H1 (cell line): ENCODE results near the gene CWC25. TPM values are rescaled to one million over a fixed set of nuclear protein-coding genes. Genes with fewer than 3 reads are reported as not detected.

Source experiments
- CTCF ChIA-PET: fragments of 300-600 bp; sonication (Branson Sonifier 250); formaldehyde crosslinking; loops from one replicate; lab custom pipeline; 2021; ENCODE audit not compliant: partially characterized antibody; lab: Charles Lee
- POLR2A ChIA-PET: fragments of 300-600 bp; sonication (Branson Sonifier 250); formaldehyde crosslinking; loops from one replicate; lab custom pipeline; 2021; ENCODE audit warnings: inconsistent platforms; ENCODE audit not compliant: partially characterized antibody; lab: Charles Lee
- DNase-seq, 2 experiments: peaks; one replicate each; pipeline versions ENCODE4 v3.0.0 to v3.0.0-alpha.2; 2010 to 2022; ENCODE audit warnings: low spot score in 2 of 2, low read depth in 1 of 2, mixed read lengths in 1 of 2
- FAIRE-seq: peaks from 2 replicates; lab custom pipeline; 2011; peaks lifted over from hg19 to GRCh38; lab: Jason Lieb, UNC
- H2AFZ ChIP-seq: 2 replicates; pipeline ENCODE4 v1.8.1; 2012; ENCODE audit warnings: low read length, inconsistent platforms
- H2AK5ac ChIP-seq: 2 replicates; pipeline ENCODE4 v1.6.1; 2013; ENCODE audit warnings: low read depth, low read length
- H2BK120ac ChIP-seq: replicated peaks from 2 replicates; pipeline ENCODE3; 2013; ENCODE audit warnings: low read depth, low read length, inconsistent platforms
- H2BK12ac ChIP-seq: 2 replicates; pipeline ENCODE4 v1.6.1; 2013; ENCODE audit warnings: low read depth, low read length
- H2BK15ac ChIP-seq: 2 replicates; pipeline ENCODE4 v1.6.1; 2013; ENCODE audit warnings: low read length
- H2BK20ac ChIP-seq: 2 replicates; pipeline ENCODE4 v1.6.1; 2013; ENCODE audit warnings: low read length
- H2BK5ac ChIP-seq: 2 replicates; pipeline ENCODE4 v1.6.1; 2013; ENCODE audit warnings: low read depth, low read length
- H3K14ac ChIP-seq: 2 replicates; pipeline ENCODE4 v1.6.1; 2013; ENCODE audit warnings: inconsistent platforms; ENCODE audit not compliant: insufficient read length
- H3K18ac ChIP-seq: 2 replicates; pipeline ENCODE4 v1.6.1; 2013; ENCODE audit warnings: low read length; ENCODE audit errors: extremely low read depth
- H3K23ac ChIP-seq: 2 replicates; pipeline ENCODE4 v1.6.1; 2013; ENCODE audit warnings: inconsistent platforms; ENCODE audit not compliant: insufficient read length
- H3K23me2 ChIP-seq: 2 replicates; pipeline ENCODE4 v1.6.1; 2013; ENCODE audit warnings: low read depth, low read length
- H3K27ac ChIP-seq: 2 replicates; pipeline ENCODE4 v1.6.1; 2011; ENCODE audit warnings: low read depth, low read length, inconsistent platforms
- H3K27me3 ChIP-seq, 4 experiments: replicated peaks in 1 of 4; 1 replicate in 1 of 4; 2 replicates in 3 of 4; pipeline versions ENCODE4 v1.6.1 to v1.8.1; 2011 to 2013; ENCODE audit warnings: low read length in 3 of 4, mild to moderate bottlenecking in 3 of 4, inconsistent platforms in 2 of 4, mixed read lengths in 2 of 4, moderate library complexity in 1 of 4; ENCODE audit not compliant: control insufficient read depth in 3 of 4, insufficient read depth in 3 of 4; ENCODE audit errors: extremely low read depth in 1 of 4
- H3K36me3 ChIP-seq, 4 experiments: 2 replicates each; pipeline versions ENCODE4 v1.6.1 to v1.8.1; 2011 to 2013; ENCODE audit warnings: mild to moderate bottlenecking in 4 of 4, low read length in 3 of 4, moderate library complexity in 2 of 4, control low read depth in 1 of 4, inconsistent platforms in 1 of 4; ENCODE audit not compliant: insufficient read depth in 4 of 4, control insufficient read depth in 2 of 4
- H3K4ac ChIP-seq: replicated peaks from 2 replicates; pipeline ENCODE3; 2013; ENCODE audit warnings: low read length, low read depth, mixed read lengths, inconsistent platforms; ENCODE audit not compliant: insufficient read length
- H3K4me1 ChIP-seq, 4 experiments: replicated peaks in 1 of 4; 1 replicate in 1 of 4; 2 replicates in 3 of 4; pipeline versions ENCODE4 v1.6.1 to v1.8.1; 2011 to 2013; ENCODE audit warnings: low read length in 3 of 4, inconsistent platforms in 2 of 4, mixed read lengths in 1 of 4; ENCODE audit not compliant: insufficient read depth in 4 of 4, control insufficient read depth in 3 of 4
- H3K4me2 ChIP-seq, 2 experiments: 2 replicates each; pipeline versions ENCODE4 v1.6.1 to v1.8.1; 2011 to 2013; ENCODE audit warnings: low read depth in 2 of 2, low read length in 2 of 2, control low read depth in 1 of 2, inconsistent platforms in 1 of 2, mild to moderate bottlenecking in 1 of 2; ENCODE audit not compliant: insufficient read depth in 1 of 2
- H3K4me3 ChIP-seq, 4 experiments: fragments of 200-600, 300-600 bp in 1 of 4; sonication (generic), shearing (Covaris generic), sonication (Bioruptor Twin) in 1 of 4; 2 replicates each; pipeline versions ENCODE4 v1.5.1 to v1.8.1; 2011 to 2016; ENCODE audit warnings: low read length in 4 of 4, low read depth in 3 of 4, control low read depth in 2 of 4, inconsistent platforms in 2 of 4, mild to moderate bottlenecking in 2 of 4, mixed read lengths in 1 of 4, moderate library complexity in 1 of 4; ENCODE audit not compliant: insufficient read depth in 2 of 4; ENCODE audit errors: extremely low read depth in 1 of 4
- H3K56ac ChIP-seq: replicated peaks from 2 replicates; pipeline ENCODE3; 2013; ENCODE audit warnings: low read depth, mild to moderate bottlenecking, mixed read lengths, low read length, inconsistent platforms; ENCODE audit not compliant: insufficient read length
- H3K79me1 ChIP-seq: 2 replicates; pipeline ENCODE4 v1.6.1; 2013; ENCODE audit warnings: low read depth, low read length, control low read depth
- H3K79me2 ChIP-seq, 2 experiments: 2 replicates each; pipeline versions ENCODE4 v1.6.1 to v1.8.1; 2012 to 2013; ENCODE audit warnings: low read length in 2 of 2, mild to moderate bottlenecking in 2 of 2, inconsistent platforms in 1 of 2; ENCODE audit not compliant: insufficient read depth in 2 of 2, control insufficient read depth in 1 of 2
- H3K9ac ChIP-seq, 4 experiments: replicated peaks in 1 of 4; 1 replicate in 1 of 4; 2 replicates in 3 of 4; pipeline versions ENCODE4 v1.6.1 to v1.8.1; 2011 to 2013; ENCODE audit warnings: low read depth in 3 of 4, low read length in 3 of 4, control low read depth in 2 of 4, mild to moderate bottlenecking in 2 of 4, moderate library complexity in 2 of 4, inconsistent platforms in 1 of 4; ENCODE audit errors: extremely low read depth in 1 of 4
- H3K9me3 ChIP-seq, 2 experiments: 2 replicates each; pipeline versions ENCODE4 v1.6.1 to v1.8.1; 2012 to 2013; ENCODE audit warnings: mild to moderate bottlenecking in 2 of 2, moderate library complexity in 2 of 2, control low read depth in 1 of 2, inconsistent platforms in 1 of 2, low read depth in 1 of 2, low read length in 1 of 2, mixed read lengths in 1 of 2; ENCODE audit not compliant: insufficient read depth in 2 of 2
- H4K20me1 ChIP-seq, 2 experiments: replicated peaks in 1 of 2; 2 replicates each; pipeline versions ENCODE3 to v1.8.1; 2011 to 2013; ENCODE audit warnings: inconsistent platforms in 2 of 2, low read length in 2 of 2, mild to moderate bottlenecking in 1 of 2; ENCODE audit not compliant: insufficient read depth in 2 of 2, control insufficient read depth in 1 of 2
- H4K5ac ChIP-seq: 2 replicates; pipeline ENCODE4 v1.6.1; 2013; ENCODE audit warnings: low read length, low read depth, mixed read lengths, inconsistent platforms; ENCODE audit not compliant: insufficient read length
- H4K8ac ChIP-seq: 2 replicates; pipeline ENCODE4 v1.8.0; 2013; ENCODE audit warnings: mild to moderate bottlenecking, moderate library complexity, low read length, inconsistent platforms; ENCODE audit not compliant: insufficient read depth; ENCODE audit errors: extremely low read depth
- H4K91ac ChIP-seq: replicated peaks from 2 replicates; pipeline ENCODE3; 2013; ENCODE audit warnings: low read length, mixed read lengths, inconsistent platforms; ENCODE audit not compliant: insufficient read length
- BCL11A ChIP-seq, 2 experiments: IDR thresholded peaks; one replicate each; pipeline ENCODE4 v1.6.1; 2011; ENCODE audit warnings: low read depth in 2 of 2, low read length in 2 of 2, mild to moderate bottlenecking in 2 of 2
- CHD1 ChIP-seq: IDR thresholded peaks from 2 replicates; pipeline ENCODE4 v1.6.1; 2012; ENCODE audit warnings: low read depth, low read length, improper control_type of control experiment
- EZH2 ChIP-seq: fragments of 200-600 bp; sonication (generic); IDR thresholded peaks from 2 replicates; pipeline ENCODE4 v1.7.1; 2012; ENCODE audit warnings: low read depth, mild to moderate bottlenecking, moderate library complexity, low read length, inconsistent platforms; ENCODE audit not compliant: severe bottlenecking
- GABPA ChIP-seq: IDR thresholded peaks from 2 replicates; pipeline ENCODE4 v1.6.1; 2011; ENCODE audit warnings: mild to moderate bottlenecking, low read length, moderate library complexity, borderline replicate concordance; ENCODE audit not compliant: insufficient read depth
- PHF8 ChIP-seq: fragments of 200-600 bp; sonication (generic); conservative IDR thresholded peaks from 2 replicates; pipeline ENCODE4 v1.7.1; 2012; ENCODE audit warnings: low read depth, mild to moderate bottlenecking, inconsistent platforms, low read length, moderate library complexity
- RNF2 ChIP-seq: fragments of 200-900, 300-1000 bp; sonication (generic); IDR thresholded peaks from 2 replicates; pipeline ENCODE4 v1.7.1; 2016; ENCODE audit warnings: borderline replicate concordance, low read depth, mild to moderate bottlenecking, antibody characterized with exemption, low read length; ENCODE audit not compliant: poor library complexity, severe bottlenecking; ENCODE audit errors: missing control alignments
- WGBS, 2 experiments: shearing (Covaris generic) in 1 of 2; methylation state at CpG; one replicate each; pipeline versions ENCODE4 v1.1.6 to v1.1.7; 2013 to 2015; ENCODE audit warnings: low lambda C conversion rate in 2 of 2, mixed read lengths in 2 of 2, inconsistent platforms in 1 of 2, low coverage in 1 of 2, missing lambda C conversion rate in 1 of 2; ENCODE audit not compliant: insufficient replicate concordance in 2 of 2, insufficient coverage in 1 of 2, insufficient read length in 1 of 2; ENCODE audit errors: extremely low coverage in 1 of 2, missing lambda C conversion rate in 1 of 2; 5-methylcytosine and 5-hydroxymethylcytosine counted together
- long read RNA-seq, 2 experiments: library from RNA in 1 of 2; library from capped mRNA in 1 of 2; stranded (forward); transcript quantifications; one replicate each; pipeline ENCODE4 v2.0.0, GENCODE V29; 2021; ENCODE audit warnings: inconsistent platforms in 1 of 2
- polyA minus RNA-seq, 3 experiments: library from RNA; depleted of rRNA, polyadenylated mRNA; stranded (reverse); fragments of >200 nt; gene quantifications; 1 replicate in 2 of 3; 2 replicates in 1 of 3; pipeline ENCODE4 v1.2.3, GENCODE V29; 2011
- polyA plus RNA-seq, 7 experiments: library from polyadenylated mRNA; depleted of rRNA in 3 of 7; stranded (reverse) in 5 of 7; unstranded in 2 of 7; fragments of >200 nt in 5 of 7; fragments of 200-250 nt in 2 of 7; gene quantifications; 1 replicate in 5 of 7; 2 replicates in 1 of 7; 4 replicates in 1 of 7; pipeline versions ENCODE4 v1.2.1 to v1.2.3, GENCODE V29; 2011 to 2013; ENCODE audit warnings: missing spikeins in 2 of 7, mixed read lengths in 2 of 7
- total RNA-seq: library from RNA; stranded (reverse); fragmentation: NEBNext Ultra II Directional; extraction: Animal tissue kit (Norgen Biotek cat#: 25700); gene quantifications from 2 replicates; pipeline ENCODE4 v1.2.1, GENCODE V29; 2021

CWC25 gene
- 13.1 and 15.8 TPM in 2 replicates for total RNA-seq
- 9.2 and 11.1 TPM in 2 replicates for polyA plus RNA-seq (2011; rRNA removed)
- polyA plus RNA-seq (2011; cell fraction: cytosol; rRNA removed): 16.5 TPM
- polyA plus RNA-seq (2011; cell fraction: nucleus; rRNA removed): 29.5 TPM
- polyA plus RNA-seq (2012, experiment 1 of 2): 15.6 to 19.5 TPM (median 16.8 TPM) in 4 replicates
- polyA plus RNA-seq (2012, experiment 2 of 2): 3.2 TPM
- 18.2 TPM for polyA plus RNA-seq (2013, experiment 1 of 2)
- 15.4 TPM for polyA plus RNA-seq (2013, experiment 2 of 2)
- polyA minus RNA-seq (2011; rRNA and poly(A)+ RNA removed): 5.4 and 9.1 TPM in 2 replicates
- 6.9 TPM for polyA minus RNA-seq (2011; cell fraction: cytosol; rRNA and poly(A)+ RNA removed)
- 13.2 TPM for polyA minus RNA-seq (2011; cell fraction: nucleus; rRNA and poly(A)+ RNA removed)
- long read RNA-seq, experiment 1, partial matches to known transcripts: 1 of 2 reads
- long read RNA-seq, experiment 1, other reads (novel, unspliced or antisense): 1 of 2 reads
- long read RNA-seq, experiment 2, transcript CWC25-202 (10 exons, 3,234 nt): major isoform, 8 of 11 reads
- long read RNA-seq, experiment 2, partial matches to known transcripts: 1 of 11 reads
- long read RNA-seq, experiment 2, other reads (novel, unspliced or antisense): 2 of 11 reads

DNA sequence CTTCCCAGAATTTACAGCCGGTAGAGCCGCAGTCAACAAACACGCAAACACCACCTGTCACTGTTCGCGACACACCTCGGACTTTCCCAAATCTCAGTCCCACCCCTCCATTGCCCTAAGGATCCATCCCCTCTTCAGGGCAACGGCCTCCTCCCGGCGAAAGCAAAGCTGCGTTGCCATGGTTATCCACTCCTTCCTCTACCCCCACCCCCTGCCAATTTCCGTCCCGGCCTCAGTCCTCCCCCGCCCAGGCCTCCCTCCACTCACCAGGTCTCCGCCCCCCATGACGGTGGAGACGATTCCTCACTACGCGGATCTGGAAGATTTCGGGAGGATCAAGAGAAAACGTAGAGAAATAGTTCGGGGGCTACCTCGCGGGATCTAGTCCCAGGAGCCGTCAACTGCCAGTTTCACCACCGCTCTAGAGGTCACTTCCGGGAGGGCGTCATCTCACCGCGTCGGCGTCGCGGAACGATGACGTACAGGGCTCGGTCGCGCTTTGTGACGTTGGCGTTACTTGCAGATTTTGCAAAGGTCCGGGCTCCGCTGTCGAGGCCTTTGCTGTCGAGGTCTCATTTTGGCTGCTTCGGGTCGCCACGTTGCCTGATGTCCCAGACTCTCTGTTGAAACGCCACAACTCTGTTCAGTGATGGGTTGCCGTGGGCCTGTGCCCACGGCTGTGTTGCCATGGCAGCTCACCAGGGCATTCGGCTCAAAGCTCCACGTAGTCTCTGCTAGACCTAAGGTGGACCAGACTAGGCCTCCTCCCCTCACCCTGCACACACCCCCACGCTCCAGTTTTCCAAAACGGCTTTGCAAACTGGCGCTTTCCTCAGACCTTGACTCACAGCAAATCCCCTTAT lies at the start of gene CWC25:
CWC25 (minus strand) TSS at position 423 of the 863 bp plus-strand sequence; CDS start at position 285, 138 bp downstream.
- Histone ChIP-seq H3K79me2 (peaks cover 11 to 20% of the 10 kb centered on the region in 2 experiments), H3K4me1 (peaks cover 0 to 3% (median 1%) of the 10 kb centered on the region in 4 experiments; a peak in 2 of 7 replicates), H3K9me3 (no peaks in the 10 kb centered on the region), H4K8ac (peak within 1 kb of the TSS; percentile 100), H3K27ac (peak within 1 kb of the TSS; percentile 99), H3K18ac (peak within 1 kb of the TSS; percentile 52), H3K14ac (no peak within 1 kb of the TSS), H3K23me2 (peaks cover 8% of the 10 kb centered on the region), H2BK20ac (0 out of 2 replicates have a peak within 1 kb of the TSS, but pooled peaks have one; percentile 88), H3K56ac (peak within 1 kb of the TSS; percentile 92), H3K23ac (no peak within 1 kb of the TSS), H3K36me3 (peaks cover 2 to 8% (median 7%) of the 10 kb centered on the region in 4 experiments; a peak in 5 of 8 replicates), H2BK15ac (no peak within 1 kb of the TSS), H4K91ac (peak within 1 kb of the TSS; percentile 70), H3K79me1 (peaks cover 2% of the 10 kb centered on the region), H3K4me2 (peak within 1 kb of the TSS; percentile 66 to 80), H3K4me3 (peak within 1 kb of the TSS; percentile 59 to 94 (median 91)), H3K4ac (peak within 1 kb of the TSS; percentile 90), H2BK5ac (peak within 1 kb of the TSS; percentile 99), H2BK120ac (no peak within 1 kb of the TSS), H3K9ac (peak within 1 kb of the TSS; percentile 82 to 97 (median 96)), H2AK5ac (0 out of 2 replicates have a peak within 1 kb of the TSS, but pooled peaks have one; percentile 61), H4K5ac (peak within 1 kb of the TSS; percentile 86), H2BK12ac (peak within 1 kb of the TSS; percentile 95; the same call in 1 of the 2 replicates), H2AFZ (peak within 1 kb of the TSS; percentile 89; the same call in 1 of the 2 replicates), H3K27me3 (no peaks in the 10 kb centered on the region), H4K20me1 (peaks cover 3 to 8% of the 10 kb centered on the region in 2 experiments)
- FAIRE-seq (no peak), DNase-seq (peak; percentile 93 to 100)
- ChIA-PET CTCF (interaction anchor here (0.9 to 1.2 kb wide), 3 partner anchors 8 to 349 kb away, joined by 3 read pairs; no protein-coding TSS in a partner anchor), POLR2A (interaction anchor here (0.6 to 9.9 kb wide), 20 partner anchors 9 to 376 kb away, joined by 3 to 174 read pairs (median 4); partner anchors contain the start of genes LASP1, PIP4K2B and RPL23)
- WGBS, 2 experiments: 3% methylated on average over 48 of the region's 55 CpGs; no CpG with 5 or more reads in 1 of the 2 experiments
- TF ChIP-seq RNF2 (no peak), BCL11A (IDR thresholded peaks at IDR 0.05; ENCODE audit: low read depth in 2 of 2, low read length in 2 of 2) (no peak), CHD1 (0 out of 2 replicates have a peak, but pooled peaks have one; percentile 21), PHF8 (peak; percentile 91), GABPA (peak; percentile 80; the same call in 1 of the 2 replicates), EZH2 (no peak)
